Adrenal gland (tissue), 5 donors: ENCODE results near the gene YJEFN3.

Source experiments
- POLR2A ChIP-seq, 2 donors: fragments of 450-650 bp; IDR thresholded peaks; one replicate each; pipeline ENCODE4 v1.6.1; 2017; ENCODE audit warnings: antibody characterized with exemption in 2 of 2, mild to moderate bottlenecking in 2 of 2, moderate library complexity in 1 of 2
- TF ChIP-seq, protein P1 (sequence below), 6 experiments: fragments of 450-650 bp in 4 of 6; fragments of 200-600 bp in 2 of 6; sonication (generic) in 1 of 6; IDR thresholded peaks; 1 replicate in 5 of 6; 2 replicates in 1 of 6; pipeline versions ENCODE4 v1.5.1 to v1.8.0; 2016 to 2021; ENCODE audit warnings: antibody characterized with exemption in 6 of 6, mild to moderate bottlenecking in 2 of 6, moderate library complexity in 1 of 6
- donor health status: DM: no; HTN: no; CAD: no.

DNA sequence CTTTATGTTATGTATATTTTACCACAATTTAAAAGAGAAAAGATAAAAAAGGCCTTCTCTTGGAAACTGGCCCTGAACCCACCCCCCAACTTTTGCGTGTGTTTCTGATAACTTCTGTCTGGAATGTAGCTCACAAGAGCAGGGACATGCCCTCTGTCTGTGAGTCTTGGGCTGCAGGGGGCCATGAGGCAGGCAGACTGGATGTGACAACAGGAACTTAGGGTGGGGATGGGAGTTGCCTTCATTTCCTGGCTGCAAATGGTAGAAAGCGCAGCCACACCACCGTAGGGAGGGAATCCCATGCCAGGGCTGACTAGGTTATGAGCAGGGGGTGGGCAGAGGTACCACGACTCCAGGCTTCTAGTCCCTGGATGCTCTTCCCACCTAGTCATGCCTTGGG, 31.2 kb downstream of the YJEFN3 start:
- TF ChIP-seq, protein P1, sequence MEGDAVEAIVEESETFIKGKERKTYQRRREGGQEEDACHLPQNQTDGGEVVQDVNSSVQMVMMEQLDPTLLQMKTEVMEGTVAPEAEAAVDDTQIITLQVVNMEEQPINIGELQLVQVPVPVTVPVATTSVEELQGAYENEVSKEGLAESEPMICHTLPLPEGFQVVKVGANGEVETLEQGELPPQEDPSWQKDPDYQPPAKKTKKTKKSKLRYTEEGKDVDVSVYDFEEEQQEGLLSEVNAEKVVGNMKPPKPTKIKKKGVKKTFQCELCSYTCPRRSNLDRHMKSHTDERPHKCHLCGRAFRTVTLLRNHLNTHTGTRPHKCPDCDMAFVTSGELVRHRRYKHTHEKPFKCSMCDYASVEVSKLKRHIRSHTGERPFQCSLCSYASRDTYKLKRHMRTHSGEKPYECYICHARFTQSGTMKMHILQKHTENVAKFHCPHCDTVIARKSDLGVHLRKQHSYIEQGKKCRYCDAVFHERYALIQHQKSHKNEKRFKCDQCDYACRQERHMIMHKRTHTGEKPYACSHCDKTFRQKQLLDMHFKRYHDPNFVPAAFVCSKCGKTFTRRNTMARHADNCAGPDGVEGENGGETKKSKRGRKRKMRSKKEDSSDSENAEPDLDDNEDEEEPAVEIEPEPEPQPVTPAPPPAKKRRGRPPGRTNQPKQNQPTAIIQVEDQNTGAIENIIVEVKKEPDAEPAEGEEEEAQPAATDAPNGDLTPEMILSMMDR (IDR thresholded peaks at IDR 0.05), result no peak
- no peak for TF ChIP-seq POLR2A (IDR thresholded peaks at IDR 0.05)
